Mesenchymal stem cell (in vitro differentiated cells and primary cell): ENCODE measurements around the gene KCNH6.

Experiments used
- DNase-seq: peaks from one replicate; pipeline ENCODE4 v3.0.0-alpha.2; 2013
- H2AFZ ChIP-seq: one replicate; pipeline ENCODE4 v1.6.1; 2013; ENCODE audit warnings: low read depth, mild to moderate bottlenecking, control low read depth, inconsistent platforms, low read length, moderate library complexity
- H2AK5ac ChIP-seq: 2 replicates; pipeline ENCODE4 v1.6.1; 2013; ENCODE audit warnings: low read length, moderate library complexity, mild to moderate bottlenecking, inconsistent platforms; ENCODE audit not compliant: severe bottlenecking
- H2BK120ac ChIP-seq: one replicate; pipeline ENCODE4 v1.6.1; 2013; ENCODE audit warnings: low read depth, mild to moderate bottlenecking, inconsistent platforms, low read length, moderate library complexity
- H2BK12ac ChIP-seq, 2 experiments: one replicate each; pipeline ENCODE4 v1.6.1; 2013; ENCODE audit warnings: inconsistent platforms in 2 of 2, low read length in 2 of 2, mild to moderate bottlenecking in 2 of 2, moderate library complexity in 2 of 2, control low read depth in 1 of 2
- H2BK15ac ChIP-seq: one replicate; pipeline ENCODE4 v1.6.1; 2013; ENCODE audit warnings: mild to moderate bottlenecking, low read depth, inconsistent platforms; ENCODE audit not compliant: poor library complexity, severe bottlenecking
- H2BK5ac ChIP-seq: 2 replicates; pipeline ENCODE4 v1.6.1; 2013; ENCODE audit warnings: low read depth, mild to moderate bottlenecking, low read length, control low read depth, inconsistent platforms; ENCODE audit not compliant: poor library complexity, severe bottlenecking
- H3K14ac ChIP-seq, 2 experiments: one replicate each; pipeline ENCODE4 v1.6.1; 2013; ENCODE audit warnings: inconsistent platforms in 2 of 2, low read length in 2 of 2, control low read depth in 1 of 2, mild to moderate bottlenecking in 1 of 2, moderate library complexity in 1 of 2
- H3K18ac ChIP-seq, 2 experiments: one replicate each; pipeline ENCODE4 v1.6.1; 2013; ENCODE audit warnings: inconsistent platforms in 2 of 2, low read length in 2 of 2, control low read depth in 1 of 2, low read depth in 1 of 2, mild to moderate bottlenecking in 1 of 2
- H3K23ac ChIP-seq, 2 experiments: one replicate each; pipeline ENCODE4 v1.6.1; 2013; ENCODE audit warnings: inconsistent platforms in 2 of 2, low read length in 2 of 2, mild to moderate bottlenecking in 2 of 2, moderate library complexity in 2 of 2, control low read depth in 1 of 2
- H3K27ac ChIP-seq: 2 replicates; pipeline ENCODE4 v1.5.1; 2013; ENCODE audit warnings: mild to moderate bottlenecking, moderate library complexity, low read length, control low read depth, inconsistent platforms; ENCODE audit not compliant: poor library complexity, severe bottlenecking
- H3K27me3 ChIP-seq, 2 experiments: 2 replicates each; pipeline versions ENCODE4 v1.6.1 to v1.7.0; 2013; ENCODE audit warnings: low read length in 2 of 2, mild to moderate bottlenecking in 2 of 2, moderate library complexity in 2 of 2, control low read depth in 1 of 2, inconsistent platforms in 1 of 2; ENCODE audit not compliant: control insufficient read depth in 1 of 2, insufficient read depth in 1 of 2
- H3K36me3 ChIP-seq, 2 experiments: 2 replicates each; pipeline versions ENCODE4 v1.6.1 to v1.7.0; 2013; ENCODE audit warnings: low read length in 2 of 2, control low read depth in 1 of 2, inconsistent platforms in 1 of 2, low read depth in 1 of 2, mild to moderate bottlenecking in 1 of 2; ENCODE audit not compliant: insufficient read depth in 2 of 2, control insufficient read depth in 1 of 2
- H3K4ac ChIP-seq, 2 experiments: one replicate each; pipeline ENCODE4 v1.6.1; 2013; ENCODE audit warnings: inconsistent platforms in 2 of 2, low read length in 2 of 2, mild to moderate bottlenecking in 2 of 2, moderate library complexity in 2 of 2, control low read depth in 1 of 2, low read depth in 1 of 2
- H3K4me1 ChIP-seq: 2 replicates; pipeline ENCODE4 v1.6.1; 2013; ENCODE audit warnings: low read depth, low read length, control low read depth; ENCODE audit not compliant: control insufficient read depth, insufficient read depth
- H3K4me2 ChIP-seq: 2 replicates; pipeline ENCODE4 v1.6.1; 2013; ENCODE audit warnings: low read length, mild to moderate bottlenecking, inconsistent platforms; ENCODE audit not compliant: poor library complexity, severe bottlenecking
- H3K4me3 ChIP-seq, 2 experiments: 2 replicates each; pipeline versions ENCODE4 v1.5.1 to v1.7.0; 2013; ENCODE audit warnings: low read length in 2 of 2, mild to moderate bottlenecking in 2 of 2, control low read depth in 1 of 2, low read depth in 1 of 2; ENCODE audit not compliant: insufficient read depth in 1 of 2
- H3K79me1 ChIP-seq: replicated peaks from 2 replicates; pipeline ENCODE4 v1.6.1; 2013; ENCODE audit warnings: mild to moderate bottlenecking, control low read depth, low read length, inconsistent platforms; ENCODE audit not compliant: poor library complexity, severe bottlenecking
- H3K9ac ChIP-seq: 2 replicates; pipeline ENCODE4 v1.7.0; 2013; ENCODE audit warnings: mild to moderate bottlenecking, low read length, moderate library complexity
- H3K9me3 ChIP-seq: 2 replicates; pipeline ENCODE4 v1.7.0; 2013; ENCODE audit warnings: mild to moderate bottlenecking, low read length; ENCODE audit not compliant: control insufficient read depth
- H4K8ac ChIP-seq: one replicate; pipeline ENCODE4 v1.6.1; 2013; ENCODE audit warnings: inconsistent platforms, mild to moderate bottlenecking, low read length, moderate library complexity
- H4K91ac ChIP-seq: one replicate; pipeline ENCODE4 v1.6.1; 2013; ENCODE audit warnings: mild to moderate bottlenecking, low read length, inconsistent platforms
- WGBS: methylation state at CpG from one replicate; pipeline ENCODE4 v1.1.7; 2013; ENCODE audit warnings: mixed read lengths; 5-methylcytosine and 5-hydroxymethylcytosine counted together

KCNH6 gene

DNA sequence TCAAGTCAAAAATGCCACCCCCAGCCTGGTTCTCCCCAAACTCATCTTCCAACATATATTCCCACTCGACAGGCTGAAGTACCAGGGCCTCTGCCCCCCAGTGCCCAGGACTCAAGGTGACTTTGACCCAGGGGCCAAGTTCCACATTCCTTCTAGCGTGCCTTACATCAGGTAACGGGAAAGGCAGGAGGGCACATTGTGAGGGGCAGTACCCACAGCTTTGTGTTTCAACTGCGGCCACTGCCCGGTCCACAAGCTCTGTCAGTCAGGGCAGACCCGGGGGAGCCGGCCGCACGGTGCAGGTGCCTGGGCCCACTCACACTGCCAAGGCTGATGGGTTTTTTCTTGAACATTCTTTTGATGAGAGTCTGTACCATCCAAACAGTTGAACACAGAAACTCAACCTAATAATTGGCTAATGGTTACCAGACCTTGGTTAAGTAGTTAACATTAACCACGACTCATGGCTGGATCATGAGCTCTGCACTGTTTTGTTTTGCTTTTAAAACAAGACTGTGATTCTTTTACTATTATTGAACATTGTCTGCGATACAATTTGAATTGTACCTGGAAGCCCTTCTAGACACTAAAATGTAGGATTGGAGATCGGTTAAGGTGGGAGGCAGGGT is 28.7 kb upstream of the KCNH6 start:
- DNase-seq = no peak
- H3K9me3 ChIP-seq = no peaks in the 10 kb centered on the region
- peak overlapping the region; percentile 40 for H3K9ac ChIP-seq
- H3K4me3 ChIP-seq = no peak overlapping the region
- peaks cover 34% of the 10 kb centered on the region for H3K4me1 ChIP-seq
- peaks cover 0 to 36% of the 10 kb centered on the region in 2 experiments for H3K27me3 ChIP-seq
- H3K4ac ChIP-seq = no peak overlapping the region
- H3K36me3 ChIP-seq = peaks cover 0 to 48% of the 10 kb centered on the region in 2 experiments
- H4K91ac ChIP-seq = no peak overlapping the region
- no peak overlapping the region for H3K23ac ChIP-seq
- no peak overlapping the region for H3K14ac ChIP-seq
- no peak overlapping the region for H2BK5ac ChIP-seq
- H2AFZ ChIP-seq = no peak overlapping the region
- WGBS = 89% methylated on average over 12 of the region's 12 CpGs
- H3K18ac ChIP-seq = no peak overlapping the region
- H2BK12ac ChIP-seq = no peak overlapping the region
- peak overlapping the region; percentile 75 for H3K27ac ChIP-seq
- peak overlapping the region; percentile 46 for H3K4me2 ChIP-seq
- no peaks in the 10 kb centered on the region for H3K79me1 ChIP-seq
- H4K8ac ChIP-seq = no peak overlapping the region
- H2BK120ac ChIP-seq = no peak overlapping the region
- H2BK15ac ChIP-seq = no peak overlapping the region
- no peak overlapping the region for H2AK5ac ChIP-seq

DNA sequence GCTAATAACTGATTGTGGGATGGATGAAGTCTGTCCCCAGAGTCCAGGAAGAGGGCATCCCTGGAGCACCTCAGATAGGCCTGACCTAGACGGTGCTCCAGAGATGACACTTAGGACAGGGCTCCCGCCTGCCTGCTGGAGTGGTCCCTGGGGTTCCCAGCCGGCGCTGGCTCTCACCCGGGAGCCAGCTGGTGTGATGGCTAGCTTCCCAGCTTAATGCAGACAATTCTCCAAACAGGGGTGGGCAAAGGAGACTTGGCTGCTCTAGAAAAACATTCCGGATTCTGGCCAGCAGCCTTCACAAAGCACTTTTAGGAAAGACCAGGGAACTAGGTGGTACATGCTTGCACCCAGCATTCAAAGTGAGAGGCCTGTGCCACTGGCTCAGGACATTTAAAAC is 27.7 kb upstream of the KCNH6 start:
- H2BK15ac ChIP-seq = no peak overlapping the region
- no peak overlapping the region for H3K4me3 ChIP-seq
- no peak overlapping the region for H3K4ac ChIP-seq
- H2BK120ac ChIP-seq = no peak overlapping the region
- H3K79me1 ChIP-seq = no peaks in the 10 kb centered on the region
- peak overlapping the region in 1 of 2 experiments; percentile 1 for H2BK12ac ChIP-seq
- H3K18ac ChIP-seq = no peak overlapping the region
- H3K36me3 ChIP-seq = peaks cover 0 to 37% of the 10 kb centered on the region in 2 experiments
- 95% methylated on average over 6 of the region's 6 CpGs for WGBS
- H2AK5ac ChIP-seq = peak overlapping the region; percentile 66
- no peak for DNase-seq
- no peak overlapping the region for H3K14ac ChIP-seq
- no peak overlapping the region for H3K9ac ChIP-seq
- no peaks in the 10 kb centered on the region for H3K9me3 ChIP-seq
- no peak overlapping the region for H4K91ac ChIP-seq
- H3K4me1 ChIP-seq = peaks cover 36% of the 10 kb centered on the region
- H3K27ac ChIP-seq = no peak overlapping the region
- H3K4me2 ChIP-seq = no peak overlapping the region
- H4K8ac ChIP-seq = no peak overlapping the region
- H2BK5ac ChIP-seq = no peak overlapping the region
- peaks cover 2 to 29% of the 10 kb centered on the region in 2 experiments for H3K27me3 ChIP-seq
- no peak overlapping the region for H2AFZ ChIP-seq
- no peak overlapping the region for H3K23ac ChIP-seq

GRCh38 chr17:63496177-63496576 is 27.0 kb upstream of the KCNH6 start:
- H2AFZ ChIP-seq = no peak overlapping the region
- no peak overlapping the region for H3K4ac ChIP-seq
- no peak overlapping the region for H2BK15ac ChIP-seq
- H2AK5ac ChIP-seq = no peak overlapping the region
- no peak overlapping the region for H4K8ac ChIP-seq
- no peak overlapping the region for H3K18ac ChIP-seq
- no peak overlapping the region for H4K91ac ChIP-seq
- no peak overlapping the region for H3K14ac ChIP-seq
- no peak overlapping the region for H3K4me2 ChIP-seq
- H3K4me1 ChIP-seq = peaks cover 36% of the 10 kb centered on the region
- 96% methylated on average over 12 of the region's 12 CpGs for WGBS
- no peak overlapping the region for H2BK120ac ChIP-seq
- peaks cover 0 to 30% of the 10 kb centered on the region in 2 experiments for H3K36me3 ChIP-seq
- DNase-seq = no peak
- no peak overlapping the region for H2BK5ac ChIP-seq
- peak overlapping the region in 1 of 2 experiments; percentile 3 for H2BK12ac ChIP-seq
- H3K27me3 ChIP-seq = peaks cover 9 to 29% of the 10 kb centered on the region in 2 experiments
- H3K79me1 ChIP-seq = no peaks in the 10 kb centered on the region
- no peak overlapping the region for H3K9ac ChIP-seq
- H3K23ac ChIP-seq = no peak overlapping the region
- no peak overlapping the region for H3K4me3 ChIP-seq
- H3K27ac ChIP-seq = no peak overlapping the region
- H3K9me3 ChIP-seq = no peaks in the 10 kb centered on the region

- peaks cover 0 to 24% of the 10 kb centered on the region in 2 experiments for H3K36me3 ChIP-seq
- H3K27me3 ChIP-seq = peaks cover 15 to 27% of the 10 kb centered on the region in 2 experiments
- H3K4ac ChIP-seq = no peak overlapping the region
- H3K4me3 ChIP-seq = no peak overlapping the region
- H3K79me1 ChIP-seq = no peaks in the 10 kb centered on the region
- no peak overlapping the region for H3K14ac ChIP-seq
- no peak overlapping the region for H2BK5ac ChIP-seq
- H4K91ac ChIP-seq = peak overlapping the region; percentile 40
- no peak overlapping the region for H2AFZ ChIP-seq
- H3K9ac ChIP-seq = no peak overlapping the region
- no peak overlapping the region for H3K23ac ChIP-seq
- H3K4me2 ChIP-seq = no peak overlapping the region
- no peaks in the 10 kb centered on the region for H3K9me3 ChIP-seq
- no peak for DNase-seq
- no peak overlapping the region for H2AK5ac ChIP-seq
- no peak overlapping the region for H4K8ac ChIP-seq
- peak overlapping the region; percentile 19 for H2BK15ac ChIP-seq
- peak overlapping the region in 1 of 2 experiments; percentile 35 for H2BK12ac ChIP-seq
- no peak overlapping the region for H2BK120ac ChIP-seq
- H3K18ac ChIP-seq = peak overlapping the region; percentile 13 to 25
- WGBS = 96% methylated on average over 35 of the region's 36 CpGs
- peaks cover 33% of the 10 kb centered on the region for H3K4me1 ChIP-seq
- H3K27ac ChIP-seq = no peak overlapping the region
Observed at GRCh38 chr17:63496663-63497400, 26.3 kb upstream of the KCNH6 start.
